K562 (cell line): ENCODE measurements around the gene SOBP. TPM values are rescaled to one million over a fixed set of nuclear protein-coding genes. Genes with fewer than 3 reads are reported as not detected.

Experiments
- ATAC-seq: fragments of 200-7000 bp; cut with Tn5 transposase; 3 replicates; pipeline ENCODE4 v1.9.1; 2020; ENCODE audit warnings: moderate library complexity
- BruUV-seq: library from RNA; stranded (reverse); fragments of 400-500 nt; replicated peaks from 2 replicates; lab custom pipeline; 2021; lab: Mats Ljungman, UMichigan
- CTCF ChIA-PET: fragments of 300-600 bp; formaldehyde crosslinking; extraction: SDS; loops from one replicate; lab custom pipeline; 2021; ENCODE audit warnings: low intra/inter-chr PET ratio; lab: Yijun Ruan, JAX
- POLR2A ChIA-PET: fragments of 300-600, 350-650 bp; sonication (Branson Sonifier 250); formaldehyde crosslinking; extraction: SDS; loops from one replicate; lab custom pipeline; 2021; ENCODE audit warnings: antibody characterized with exemption, inconsistent platforms; lab: Yijun Ruan, JAX
- DNase-seq, 4 experiments: peaks; one replicate each; pipeline versions ENCODE4 v3.0.0 to v3.0.0-alpha.2; 2011 to 2018; ENCODE audit warnings: low spot score in 3 of 4, mixed read lengths in 3 of 4; ENCODE audit errors: extremely low read depth in 1 of 4
- FAIRE-seq: peaks from 2 replicates; lab custom pipeline; 2011; peaks lifted over from hg19 to GRCh38; lab: Jason Lieb, UNC
- H2AFZ ChIP-seq: 2 replicates; pipeline ENCODE4 v1.6.0; 2011; ENCODE audit warnings: low read depth, low read length, control low read depth, inconsistent platforms
- H3K27ac ChIP-seq: fragments of 200-600 bp; 3 replicates; pipeline ENCODE4 v1.8.0; 2011; ENCODE audit warnings: low read depth, mild to moderate bottlenecking, control low read depth, inconsistent platforms, low read length, moderate library complexity, mixed read lengths; ENCODE audit errors: extremely low read depth
- H3K27me3 ChIP-seq, 2 experiments: fragments of 300-600 bp in 1 of 2; 2 replicates in 1 of 2; 3 replicates in 1 of 2; pipeline versions ENCODE4 v1.6.0 to v1.8.0; 2011; ENCODE audit warnings: inconsistent platforms in 2 of 2, low read length in 2 of 2, mild to moderate bottlenecking in 1 of 2, mixed read lengths in 1 of 2, moderate library complexity in 1 of 2; ENCODE audit not compliant: control insufficient read depth in 2 of 2, insufficient read depth in 2 of 2
- H3K36me3 ChIP-seq: fragments of 300-600 bp; 3 replicates; pipeline ENCODE4 v1.8.0; 2011; ENCODE audit warnings: mild to moderate bottlenecking, low read length, inconsistent platforms; ENCODE audit not compliant: control insufficient read depth, insufficient read depth
- H3K4me1 ChIP-seq, 2 experiments: fragments of 200-600 bp in 1 of 2; replicated peaks in 1 of 2; 2 replicates in 1 of 2; 3 replicates in 1 of 2; pipeline versions ENCODE4 v1.5.1 to v1.8.0; 2011; ENCODE audit warnings: inconsistent platforms in 2 of 2, low read length in 2 of 2, mild to moderate bottlenecking in 1 of 2, mixed read lengths in 1 of 2, moderate library complexity in 1 of 2; ENCODE audit not compliant: control insufficient read depth in 2 of 2, insufficient read depth in 2 of 2
- H3K4me2 ChIP-seq: 2 replicates; pipeline ENCODE4 v1.6.1; 2011; ENCODE audit warnings: low read length, control low read depth, inconsistent platforms, mixed read lengths; ENCODE audit not compliant: insufficient read depth
- H3K4me3 ChIP-seq: fragments of 200-600 bp; sonication (generic), shearing (Covaris generic); 2 replicates; pipeline ENCODE4 v1.5.1; 2016; ENCODE audit warnings: control low read depth, inconsistent platforms
- H3K79me2 ChIP-seq: fragments of 200-600 bp; 3 replicates; pipeline ENCODE4 v1.8.0; 2011; ENCODE audit warnings: low read length, inconsistent platforms; ENCODE audit not compliant: control insufficient read depth, insufficient read depth
- H3K9ac ChIP-seq, 2 experiments: 2 replicates each; pipeline versions ENCODE4 v1.6.0 to v1.6.1; 2011; ENCODE audit warnings: low read depth in 2 of 2, low read length in 2 of 2, control low read depth in 1 of 2, inconsistent platforms in 1 of 2, mild to moderate bottlenecking in 1 of 2, mixed read lengths in 1 of 2; ENCODE audit not compliant: insufficient read depth in 1 of 2
- H3K9me1 ChIP-seq: one replicate; pipeline ENCODE4 v1.6.0; 2011; ENCODE audit warnings: inconsistent platforms, mild to moderate bottlenecking, low read length, moderate library complexity; ENCODE audit not compliant: control insufficient read depth, insufficient read depth
- H3K9me3 ChIP-seq: replicated peaks from 2 replicates; pipeline ENCODE4 v1.5.1; 2011; ENCODE audit warnings: low read depth, low read length, inconsistent platforms; ENCODE audit not compliant: control insufficient read depth, insufficient read depth
- H4K20me1 ChIP-seq: replicated peaks from 2 replicates; pipeline ENCODE4 v1.6.1; 2011; ENCODE audit warnings: low read length, inconsistent platforms, mixed read lengths; ENCODE audit not compliant: control insufficient read depth, insufficient read depth
- BMI1 ChIP-seq: fragments of 150-350 bp; IDR thresholded peaks from 2 replicates; pipeline ENCODE4 v1.6.1; 2014; ENCODE audit warnings: low read length
- CTCF ChIP-seq, 3 experiments: IDR thresholded peaks in 2 of 3; conservative IDR thresholded peaks in 1 of 3; 2 replicates each; pipeline ENCODE4 v1.5.1; 2011 to 2012; ENCODE audit warnings: low read length in 3 of 3, mild to moderate bottlenecking in 3 of 3, control low read depth in 2 of 3, improper control_type of control experiment in 1 of 3, inconsistent platforms in 1 of 3, low read depth in 1 of 3, mixed read lengths in 1 of 3, moderate library complexity in 1 of 3; ENCODE audit not compliant: insufficient read depth in 2 of 3
- HOMEZ ChIP-seq: fragments of 250-450 bp; sonication (Bioruptor Pico); IDR thresholded peaks from 2 replicates; pipeline ENCODE4 v1.4.0; 2020; ENCODE audit warnings: mild to moderate bottlenecking, moderate library complexity
- HSF4 ChIP-seq: fragments of 250-450 bp; sonication (Bioruptor Pico); IDR thresholded peaks from 2 replicates; pipeline ENCODE4 v2.1.2; 2022; ENCODE audit warnings: mild to moderate bottlenecking, moderate library complexity, borderline replicate concordance
- KDM1A ChIP-seq, 2 experiments: fragments of 450-650 bp; IDR thresholded peaks; 2 replicates each; pipeline ENCODE4 v1.6.1; 2016; ENCODE audit warnings: mild to moderate bottlenecking in 2 of 2
- KLF1 ChIP-seq: fragments of 450-650 bp; IDR thresholded peaks from 2 replicates; pipeline ENCODE4 v1.6.1; 2016; ENCODE audit warnings: missing genetic modification characterization, missing compliant biosample characterization
- MBD1 ChIP-seq: fragments of 250-450 bp; sonication (Bioruptor Pico); IDR thresholded peaks from 2 replicates; pipeline ENCODE4 v1.8.0; 2022; ENCODE audit warnings: inconsistent platforms
- RERE ChIP-seq: sonication (generic); formaldehyde crosslinking; IDR thresholded peaks from 2 replicates; pipeline ENCODE4 v1.8.0; 2023; ENCODE audit warnings: missing genetic modification reagents, mild to moderate bottlenecking, borderline replicate concordance
- WGBS: fragments of 100-300 bp; shearing (Covaris generic); methylation state at CpG from one replicate; pipeline ENCODE4 v1.1.6; 2016; ENCODE audit warnings: low coverage, mixed read lengths; ENCODE audit not compliant: insufficient coverage; ENCODE audit errors: missing lambda C conversion rate; 5-methylcytosine and 5-hydroxymethylcytosine counted together
- in situ Hi-C: fragments of 300-500 bp; cut with MboI; formaldehyde crosslinking; loops from 4 replicates; pipeline ENCODE4 v1.15.0; 2018; ENCODE audit warnings: inconsistent platforms, mixed read lengths
- intact Hi-C: fragments of 100-400 bp; cut with micrococcal nuclease; formaldehyde crosslinking; loops from 2 replicates; pipeline ENCODE4 v1.14.2; 2022
- polyA plus RNA-seq, 8 experiments: library from polyadenylated mRNA; depleted of rRNA in 4 of 8; stranded (reverse) in 5 of 8; unstranded in 3 of 8; fragments of >200 nt; fragmentation: Nextera tagmentation in 2 of 8; fragmentation: Illumina TruSeq in 1 of 8; extraction: Ambion mirVana in 2 of 8; extraction: Trizol in 1 of 8; gene quantifications; 2 replicates each; pipeline versions ENCODE4 v1.2.1 to v1.2.3, GENCODE V29; 2011 to 2014; ENCODE audit warnings: inconsistent platforms in 1 of 8, missing spikeins in 1 of 8
- total RNA-seq, 7 experiments: library from RNA; depleted of rRNA in 6 of 7; stranded (reverse); fragments of >200 nt in 6 of 7; fragmentation: Illumina TruSeq in 2 of 7; extraction: Trizol in 2 of 7; gene quantifications; 2 replicates each; pipeline versions ENCODE4 v1.2.1 to v1.2.3, GENCODE V29; 2011 to 2021; ENCODE audit warnings: low replicate concordance in 1 of 7

SOBP gene
- total and polyA plus RNA-seq, 9 of the 15 experiments (the other 6 are each of a cell fraction or from before 2014, with no cell fraction given) = 0.16 TPM; not detected in 8

GRCh38 chr6:107683183-107683582 lies 193.3 kb downstream of the SOBP start (continued):
- TF ChIP-seq CTCF (IDR thresholded peaks at IDR 0.05 in 2 of 3, conservative IDR thresholded peaks at IDR 0.05 in 1 of 3; ENCODE audit: insufficient read depth in 2 of 3, low read depth in 1 of 3, low read length in 3 of 3) = no peak
- no peak for TF ChIP-seq HOMEZ (CRISPR knock-in tag)

- H3K36me3 ChIP-seq = no peaks in the 10 kb centered on the region
- ChIA-PET CTCF (no interaction called here), POLR2A (no interaction called here)
- no peak for DNase-seq
- no peak for FAIRE-seq
- H3K27me3 ChIP-seq = peaks cover 18 to 28% of the 10 kb centered on the region in 2 experiments; a peak in 4 of 5 replicates
- H3K9me3 ChIP-seq = no peaks in the 10 kb centered on the region
- no peaks in the 10 kb centered on the region for H3K9me1 ChIP-seq
- H3K4me1 ChIP-seq = no peaks in the 10 kb centered on the region
- in situ Hi-C loops (loop anchor here (10.0 kb wide), 1 partner anchor 350 kb away; no protein-coding TSS in a partner anchor), intact Hi-C loops (no loop called here)
- no TSS peak for BruUV-seq
- no peak overlapping the region for H2AFZ ChIP-seq
- no peaks in the 10 kb centered on the region for H4K20me1 ChIP-seq
- no peak overlapping the region for H3K4me2 ChIP-seq
- WGBS = 0% methylated on average over 2 of the region's 2 CpGs
- H3K27ac ChIP-seq = no peak overlapping the region
- no peak overlapping the region for H3K9ac ChIP-seq
- no peak overlapping the region for H3K4me3 ChIP-seq
- H3K79me2 ChIP-seq = no peaks in the 10 kb centered on the region
- ATAC-seq = no peak
- TF ChIP-seq KLF1 (tag) (no peak), HSF4 (CRISPR knock-in tag) (no peak), MBD1 (CRISPR knock-in tag) (no peak), KDM1A (IDR thresholded peaks at IDR 0.05) (no peak), BMI1 (no peak), RERE (no peak)
Measured at GRCh38 chr6:107684996-107685395, 195.1 kb downstream of the SOBP start.
